Panc1 (cell line): Measurements from ENCODE around the gene ZNF281. TPM values are rescaled to one million over a fixed set of nuclear protein-coding genes. Genes with fewer than 3 reads are reported as not detected.

Experiments used
- ATAC-seq: fragments of 200-7000 bp; cut with Tn5 transposase; 2 replicates; pipeline ENCODE4 v1.9.1; 2020; ENCODE audit warnings: mild to moderate bottlenecking, moderate library complexity
- BruUV-seq: library from RNA; stranded (reverse); fragments of 400-500 nt; replicated peaks from 2 replicates; lab custom pipeline; 2021; lab: Mats Ljungman, UMichigan
- CTCF ChIA-PET: fragments of 300-600 bp; sonication (Branson Sonifier 250); formaldehyde crosslinking; loops from one replicate; lab custom pipeline; 2022; ENCODE audit warnings: antibody characterized with exemption; lab: Charles Lee
- POLR2A ChIA-PET: fragments of 300-600 bp; sonication (Branson Sonifier 250); formaldehyde crosslinking; loops from one replicate; lab custom pipeline; 2022; ENCODE audit warnings: antibody characterized with exemption; lab: Charles Lee
- DNase-seq: peaks from one replicate; pipeline ENCODE4 v3.0.0-alpha.2; 2010; ENCODE audit warnings: low read depth, low spot score
- H3K27ac ChIP-seq: 2 replicates; pipeline ENCODE4 v1.5.1; 2011; ENCODE audit warnings: mild to moderate bottlenecking, low read length, inconsistent platforms
- H3K27me3 ChIP-seq: fragments of 200-500 bp; sonication (Bioruptor generic); 2 replicates; pipeline ENCODE4 v1.6.0; 2014; ENCODE audit warnings: low read length, inconsistent platforms; ENCODE audit not compliant: control insufficient read depth, insufficient read depth
- H3K36me3 ChIP-seq: fragments of 200-500 bp; sonication (Bioruptor generic); 2 replicates; pipeline ENCODE4 v1.5.1; 2014; ENCODE audit warnings: inconsistent platforms, mild to moderate bottlenecking, low read length, moderate library complexity; ENCODE audit not compliant: control insufficient read depth, insufficient read depth
- H3K4me1 ChIP-seq: 2 replicates; pipeline ENCODE4 v1.5.1; 2011; ENCODE audit warnings: inconsistent platforms, mild to moderate bottlenecking, low read length, moderate library complexity; ENCODE audit not compliant: control insufficient read depth, insufficient read depth
- H3K4me3 ChIP-seq, 2 experiments: 2 replicates each; pipeline ENCODE4 v1.5.1; 2011 to 2012; ENCODE audit warnings: low read depth in 2 of 2, low read length in 2 of 2, mild to moderate bottlenecking in 2 of 2, inconsistent platforms in 1 of 2, moderate library complexity in 1 of 2
- H3K9me3 ChIP-seq: fragments of 200-500 bp; sonication (Bioruptor generic); 2 replicates; pipeline ENCODE4 v1.5.1; 2014; ENCODE audit warnings: low read depth, mild to moderate bottlenecking, inconsistent platforms, low read length, moderate library complexity; ENCODE audit not compliant: control insufficient read depth, insufficient read depth
- CTCF ChIP-seq: fragments of 450-650 bp; IDR thresholded peaks from 2 replicates; pipeline ENCODE4 v1.5.1; 2017; ENCODE audit warnings: mild to moderate bottlenecking
- POLR2AphosphoS5 ChIP-seq: IDR thresholded peaks from 2 replicates; pipeline ENCODE4 v1.6.1; 2012; ENCODE audit warnings: mild to moderate bottlenecking, low read depth, low read length, moderate library complexity
- SIN3A ChIP-seq: IDR thresholded peaks from 2 replicates; pipeline ENCODE4 v1.6.1; 2012; ENCODE audit warnings: low read depth, mild to moderate bottlenecking, low read length, moderate library complexity, borderline replicate concordance; ENCODE audit not compliant: insufficient read depth
- TCF7L2 ChIP-seq: IDR thresholded peaks from 2 replicates; pipeline ENCODE4 v1.6.1; 2011; ENCODE audit warnings: mild to moderate bottlenecking, low read depth, low read length, inconsistent platforms
- in situ Hi-C: cut with HindIII; loops from 2 replicates; pipeline ENCODE4 v1.10.0; 2016; ENCODE audit warnings: low sequenced_read_pairs, low pct_unique_long_range_greater_than_20kb
- intact Hi-C: fragments of 100-400 bp; cut with micrococcal nuclease; formaldehyde crosslinking; loops from one replicate; pipeline ENCODE4 v1.10.0; 2022; ENCODE audit not compliant: unreplicated experiment
- total RNA-seq: library from RNA; stranded (reverse); gene quantifications from one replicate; pipeline ENCODE4 v1.2.1, GENCODE V29; 2021; ENCODE audit not compliant: unreplicated experiment
- TF ChIP-seq, protein P1 (sequence below), 2 experiments: IDR thresholded peaks; 2 replicates each; pipeline ENCODE4 v1.6.1; 2011 to 2012; ENCODE audit warnings: low read depth in 2 of 2, control low read depth in 1 of 2, low read length in 1 of 2, mild to moderate bottlenecking in 1 of 2, moderate library complexity in 1 of 2; ENCODE audit not compliant: insufficient read depth in 1 of 2

The ZNF281 gene
- total RNA-seq, 1 experiment from 2014 or later: 34.2 TPM

GRCh38 chr1:200423235-200423634 is 13.4 kb upstream of the ZNF281 start:
- no TSS peak for BruUV-seq
- Histone ChIP-seq H3K27me3 (no peaks in the 10 kb centered on the region), H3K36me3 (no peaks in the 10 kb centered on the region), H3K4me3 (no peak overlapping the region), H3K4me1 (peaks cover 3% of the 10 kb centered on the region), H3K27ac (no peak overlapping the region), H3K9me3 (no peaks in the 10 kb centered on the region)
- intact Hi-C loops: no loop called here
- POLR2A ChIA-PET: no interaction called here
- ATAC-seq: no peak
- CTCF ChIA-PET: no interaction called here
- DNase-seq: no peak
- no peak for TF ChIP-seq CTCF
- TF ChIP-seq TCF7L2: no peak
- TF ChIP-seq SIN3A: no peak
- TF ChIP-seq, protein P1, sequence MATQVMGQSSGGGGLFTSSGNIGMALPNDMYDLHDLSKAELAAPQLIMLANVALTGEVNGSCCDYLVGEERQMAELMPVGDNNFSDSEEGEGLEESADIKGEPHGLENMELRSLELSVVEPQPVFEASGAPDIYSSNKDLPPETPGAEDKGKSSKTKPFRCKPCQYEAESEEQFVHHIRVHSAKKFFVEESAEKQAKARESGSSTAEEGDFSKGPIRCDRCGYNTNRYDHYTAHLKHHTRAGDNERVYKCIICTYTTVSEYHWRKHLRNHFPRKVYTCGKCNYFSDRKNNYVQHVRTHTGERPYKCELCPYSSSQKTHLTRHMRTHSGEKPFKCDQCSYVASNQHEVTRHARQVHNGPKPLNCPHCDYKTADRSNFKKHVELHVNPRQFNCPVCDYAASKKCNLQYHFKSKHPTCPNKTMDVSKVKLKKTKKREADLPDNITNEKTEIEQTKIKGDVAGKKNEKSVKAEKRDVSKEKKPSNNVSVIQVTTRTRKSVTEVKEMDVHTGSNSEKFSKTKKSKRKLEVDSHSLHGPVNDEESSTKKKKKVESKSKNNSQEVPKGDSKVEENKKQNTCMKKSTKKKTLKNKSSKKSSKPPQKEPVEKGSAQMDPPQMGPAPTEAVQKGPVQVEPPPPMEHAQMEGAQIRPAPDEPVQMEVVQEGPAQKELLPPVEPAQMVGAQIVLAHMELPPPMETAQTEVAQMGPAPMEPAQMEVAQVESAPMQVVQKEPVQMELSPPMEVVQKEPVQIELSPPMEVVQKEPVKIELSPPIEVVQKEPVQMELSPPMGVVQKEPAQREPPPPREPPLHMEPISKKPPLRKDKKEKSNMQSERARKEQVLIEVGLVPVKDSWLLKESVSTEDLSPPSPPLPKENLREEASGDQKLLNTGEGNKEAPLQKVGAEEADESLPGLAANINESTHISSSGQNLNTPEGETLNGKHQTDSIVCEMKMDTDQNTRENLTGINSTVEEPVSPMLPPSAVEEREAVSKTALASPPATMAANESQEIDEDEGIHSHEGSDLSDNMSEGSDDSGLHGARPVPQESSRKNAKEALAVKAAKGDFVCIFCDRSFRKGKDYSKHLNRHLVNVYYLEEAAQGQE (IDR thresholded peaks at IDR 0.05; ENCODE audit: insufficient read depth in 1 of 2, low read depth in 2 of 2, low read length in 1 of 2): no peak
- no peak for TF ChIP-seq POLR2AphosphoS5
- in situ Hi-C loops: no loop called here

DNA sequence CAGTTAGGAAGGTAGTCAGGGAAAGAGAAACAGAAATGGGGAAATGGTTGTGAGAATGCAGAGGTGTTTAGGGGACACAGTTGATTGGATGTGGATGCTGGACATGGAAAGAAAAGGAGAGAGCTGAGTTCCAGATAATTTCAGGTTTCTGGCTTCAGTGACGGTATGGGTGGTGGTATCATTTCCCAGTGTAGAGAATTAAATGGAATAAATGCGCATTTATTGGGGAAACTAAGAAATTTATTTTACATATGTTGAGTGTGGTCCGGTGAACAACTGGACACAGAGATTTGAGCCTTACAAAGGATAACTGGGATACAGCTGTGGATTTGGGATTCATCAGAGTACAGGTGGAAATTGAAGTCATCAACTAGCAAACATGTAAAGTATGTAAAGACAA is 12.4 kb upstream of the ZNF281 start:
- intact Hi-C loops: no loop called here
- H3K9me3 ChIP-seq: no peaks in the 10 kb centered on the region
- H3K4me3 ChIP-seq: no peak overlapping the region
- no peak for TF ChIP-seq SIN3A
- TF ChIP-seq POLR2AphosphoS5: no peak
- TF ChIP-seq, protein P1 (IDR thresholded peaks at IDR 0.05; ENCODE audit: insufficient read depth in 1 of 2, low read depth in 2 of 2, low read length in 1 of 2): no peak
- no peak for TF ChIP-seq CTCF
- TF ChIP-seq TCF7L2: no peak
- DNase-seq (no peak), ATAC-seq (no peak)
- no peaks in the 10 kb centered on the region for H3K4me1 ChIP-seq
- CTCF ChIA-PET: no interaction called here
- no peaks in the 10 kb centered on the region for H3K36me3 ChIP-seq
- in situ Hi-C loops: no loop called here
- no peaks in the 10 kb centered on the region for H3K27me3 ChIP-seq
- H3K27ac ChIP-seq: peak overlapping the region; percentile 31; the same call in 1 of the 2 replicates
- BruUV-seq: no TSS peak
- POLR2A ChIA-PET: no interaction called here
